GM19023 (cell line): ENCODE results near the gene CNDP1.
A peak's percentile ranks its signal among the peaks of the same experiment; 100 is the strongest.
"Not testable (repeated sequence)": the region's sequence is repeated elsewhere in the genome, so short reads cannot be mapped to it uniquely, and the experiment has no call there.

Experiments
- ATAC-seq: cut with Tn5 transposase; IDR thresholded peaks from one replicate; pipeline ENCODE4 v1.9.1; 2021; ENCODE audit warnings: mild to moderate bottlenecking, moderate library complexity; ENCODE audit not compliant: unreplicated experiment

Gene CNDP1, protein sequence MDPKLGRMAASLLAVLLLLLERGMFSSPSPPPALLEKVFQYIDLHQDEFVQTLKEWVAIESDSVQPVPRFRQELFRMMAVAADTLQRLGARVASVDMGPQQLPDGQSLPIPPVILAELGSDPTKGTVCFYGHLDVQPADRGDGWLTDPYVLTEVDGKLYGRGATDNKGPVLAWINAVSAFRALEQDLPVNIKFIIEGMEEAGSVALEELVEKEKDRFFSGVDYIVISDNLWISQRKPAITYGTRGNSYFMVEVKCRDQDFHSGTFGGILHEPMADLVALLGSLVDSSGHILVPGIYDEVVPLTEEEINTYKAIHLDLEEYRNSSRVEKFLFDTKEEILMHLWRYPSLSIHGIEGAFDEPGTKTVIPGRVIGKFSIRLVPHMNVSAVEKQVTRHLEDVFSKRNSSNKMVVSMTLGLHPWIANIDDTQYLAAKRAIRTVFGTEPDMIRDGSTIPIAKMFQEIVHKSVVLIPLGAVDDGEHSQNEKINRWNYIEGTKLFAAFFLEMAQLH

GRCh38 chr18:74534150-74534969, at the start of gene CNDP1:
CNDP1 (plus strand) TSS chr18:74534500; CDS start chr18:74534668, 168 bp downstream.
- no peak for ATAC-seq

GRCh38 chr18:74486119-74486849, 48.0 kb upstream of the CNDP1 start:
- ATAC-seq, result no peak

GRCh38 chr18:74488354-74488753, 45.9 kb upstream of the CNDP1 start:
- ATAC-seq, result no peak

DNA sequence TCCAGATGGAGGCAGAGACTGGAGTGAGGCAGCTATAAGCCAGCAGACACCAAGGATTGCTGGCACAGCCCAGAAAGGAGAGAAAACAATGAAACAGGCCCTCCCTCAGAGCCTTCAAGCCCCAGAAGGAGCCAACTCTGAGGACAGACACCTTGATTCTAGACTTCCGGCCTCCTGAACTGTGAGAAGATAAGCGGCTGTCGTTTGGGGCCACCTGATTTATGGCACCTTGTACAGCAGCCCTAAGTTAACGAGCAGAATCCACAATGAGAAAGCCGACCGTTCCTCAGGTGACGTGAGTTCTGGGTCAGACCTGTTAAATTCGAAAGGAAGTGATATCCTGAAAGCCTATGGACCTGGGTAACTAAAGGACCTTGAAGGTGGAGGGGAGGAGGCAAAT, 45.4 kb upstream of the CNDP1 start:
- ATAC-seq, result no peak

- ATAC-seq, result no peak
Measured at GRCh38 chr18:74489676-74490075, 44.6 kb upstream of the CNDP1 start.

- ATAC-seq, result no peak
Measured at GRCh38 chr18:74492259-74492658, 42.0 kb upstream of the CNDP1 start.

- ATAC-seq, result no peak
Measured at GRCh38 chr18:74493689-74494088, 40.6 kb upstream of the CNDP1 start.

DNA sequence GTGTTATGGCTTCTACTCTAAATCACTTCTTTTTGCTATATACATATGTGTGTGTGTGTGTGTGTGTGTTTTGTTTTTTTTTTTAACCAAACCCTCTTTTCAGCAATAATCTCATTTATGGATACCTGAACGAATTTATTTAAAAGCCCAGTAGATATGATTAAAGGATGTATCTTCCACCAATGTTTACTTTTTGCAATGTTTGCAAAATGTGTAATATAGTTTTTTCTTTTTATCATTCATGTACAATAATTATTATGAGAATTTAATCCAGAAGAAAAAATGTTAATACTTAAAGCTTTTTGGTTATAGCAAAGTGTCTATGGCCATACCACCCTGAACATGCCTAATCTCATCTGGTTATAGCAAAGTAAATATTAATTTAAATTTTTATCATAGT, 39.8 kb upstream of the CNDP1 start:
- no peak for ATAC-seq

DNA sequence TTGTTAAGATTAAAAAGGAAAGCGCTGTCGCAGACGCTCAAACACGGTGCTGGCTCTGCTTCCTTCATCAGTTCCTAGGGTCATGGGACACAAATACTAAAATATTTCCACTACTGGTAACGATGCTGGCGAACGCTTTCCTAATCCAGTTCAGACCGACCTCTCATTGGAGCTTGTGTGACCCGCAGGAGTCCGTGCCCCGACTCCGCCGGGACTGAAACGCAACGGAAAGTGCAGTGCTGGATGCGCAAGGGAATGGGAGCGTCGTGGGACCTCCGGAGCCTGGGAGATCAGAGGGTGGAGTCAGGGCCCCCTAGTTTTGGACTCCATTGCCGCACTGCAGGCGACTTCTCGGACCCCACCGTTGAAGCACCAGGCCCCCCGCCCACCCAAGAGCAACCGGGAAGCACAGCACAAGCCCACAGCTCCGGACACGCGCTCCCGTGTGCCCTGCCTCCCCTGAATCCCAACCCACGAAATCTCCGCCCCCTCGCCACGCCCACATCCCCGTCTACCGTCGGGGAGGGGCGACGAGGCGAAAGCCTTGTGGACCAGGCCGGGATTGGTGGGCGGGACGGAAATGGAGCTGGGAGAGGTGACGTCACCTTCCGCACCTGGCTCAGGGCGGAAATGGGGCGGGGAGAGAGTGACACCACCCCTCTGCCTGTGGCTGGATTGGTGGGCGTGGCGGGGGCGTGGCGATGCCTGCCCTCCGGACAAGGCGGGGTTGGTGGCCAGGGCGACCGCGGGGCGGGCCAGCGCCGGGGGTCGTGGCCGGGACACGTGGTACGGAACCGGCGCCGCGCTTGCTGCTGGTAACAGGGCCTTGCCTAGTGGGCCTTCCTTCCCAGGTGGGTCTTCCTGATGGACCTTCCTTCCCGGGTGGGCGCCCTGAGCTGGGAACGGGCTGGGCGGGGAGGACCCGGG, 38.5 kb upstream of the CNDP1 start, which contains the start of gene CNDP2:
Gene CNDP2, plus strand, starts transcription at position 783 of the 927 bp plus-strand sequence. CDS start 3,611 bp downstream, outside the sequence.
- peak; percentile 77 for ATAC-seq

DNA sequence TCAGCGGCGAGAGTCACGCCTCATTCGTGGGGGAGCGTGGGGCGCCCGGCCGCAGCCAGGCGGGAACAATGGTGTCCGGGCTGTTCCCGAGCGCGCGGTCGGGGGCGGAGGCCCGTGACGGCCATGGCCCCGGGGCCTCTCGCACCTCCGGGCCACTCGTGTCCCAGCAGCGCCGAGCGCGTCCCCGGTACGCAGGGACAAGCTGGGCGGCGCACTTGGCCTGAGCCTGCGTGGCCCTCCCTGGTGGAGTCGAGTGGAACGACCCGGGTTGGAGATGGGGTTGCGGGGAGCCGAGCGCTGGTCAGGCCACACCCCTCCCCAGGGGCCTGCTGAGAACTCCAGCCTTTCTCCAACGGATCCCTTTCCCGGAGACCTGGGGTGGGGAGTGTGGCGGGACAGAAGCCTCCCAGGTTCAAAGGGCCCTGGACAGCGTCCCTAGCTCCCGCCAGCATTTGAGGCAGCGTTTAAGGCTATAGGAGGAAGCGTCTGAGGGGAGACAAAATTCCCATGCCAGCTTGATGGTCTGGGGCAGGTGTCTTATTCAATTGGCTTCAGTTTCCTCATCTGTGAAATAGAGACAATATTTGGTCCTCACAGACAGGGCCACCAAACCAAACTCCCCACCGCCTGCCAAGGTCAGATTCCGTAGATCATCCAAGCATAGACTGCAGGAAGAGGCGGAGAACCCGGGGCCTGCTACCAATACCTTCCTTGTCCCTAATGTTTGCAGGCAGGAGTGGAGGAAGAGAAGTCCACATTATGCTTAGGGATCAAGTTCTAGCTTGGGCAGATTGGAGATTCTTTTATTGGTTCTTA, 37.6 kb upstream of the CNDP1 start:
- peak; percentile 31 for ATAC-seq

- ATAC-seq, result no peak
Measured at GRCh38 chr18:74497324-74497676, 37.0 kb upstream of the CNDP1 start.

DNA sequence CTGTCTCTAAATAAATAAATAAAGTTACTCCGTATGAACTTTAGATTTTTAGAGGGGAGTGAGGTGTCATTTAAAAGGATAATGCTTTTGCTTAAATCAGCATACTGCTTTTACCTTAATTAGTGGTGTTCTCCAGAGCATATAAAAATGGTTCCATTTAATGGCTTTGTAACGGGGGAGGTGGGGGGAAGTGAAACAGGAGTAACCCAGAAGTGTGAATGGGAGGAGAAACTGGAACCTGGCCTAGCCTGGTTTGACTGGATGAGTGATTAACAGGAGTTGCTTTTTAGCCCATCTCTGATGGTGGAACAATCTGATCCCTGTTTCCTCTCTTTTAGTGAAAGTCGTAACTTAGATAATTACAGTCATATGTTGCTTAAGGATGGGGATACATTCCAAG, 36.5 kb upstream of the CNDP1 start:
- ATAC-seq, result no peak

DNA sequence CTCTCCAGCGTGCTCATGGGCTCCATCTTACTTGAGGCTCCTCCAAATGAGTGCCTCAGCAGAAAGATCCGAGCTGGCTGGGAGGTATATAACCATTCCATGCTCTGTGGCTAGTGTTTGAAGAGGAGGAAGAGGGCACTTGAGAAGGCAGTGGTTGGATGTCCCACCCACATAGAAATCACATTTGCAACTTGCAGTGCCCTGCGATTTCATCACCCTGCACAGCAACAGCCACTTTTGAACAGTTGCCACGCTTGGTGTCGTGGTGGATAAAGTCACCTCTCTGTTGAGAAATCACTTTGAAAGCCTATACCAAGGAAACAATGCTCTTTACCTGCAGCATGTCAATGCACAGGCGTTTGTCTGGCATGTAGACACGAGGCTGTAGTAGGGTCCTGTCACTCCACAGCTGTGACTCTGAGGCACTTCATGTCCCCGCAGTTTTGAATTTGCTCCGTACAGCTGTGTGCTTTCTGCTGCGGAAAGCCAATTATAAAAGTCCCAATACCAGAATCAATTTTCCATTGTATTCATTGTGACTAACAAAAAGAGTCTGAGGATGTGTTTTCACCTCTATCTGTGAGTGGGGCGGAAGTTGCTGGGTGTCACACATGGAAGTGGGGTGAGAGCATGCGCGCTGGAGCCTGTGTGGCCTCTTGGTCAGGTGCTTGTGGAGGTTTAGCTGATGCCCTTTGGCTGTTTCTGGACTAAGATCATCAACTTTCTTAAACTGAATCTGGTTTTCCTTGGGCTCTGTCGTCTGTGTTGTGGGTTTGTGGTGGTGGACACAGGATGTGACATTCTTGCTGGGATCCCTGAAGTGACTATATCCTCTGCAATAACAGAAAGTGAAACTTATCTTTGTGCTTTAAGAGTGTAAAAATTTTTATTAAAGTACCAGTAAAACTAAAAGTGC, 35.3 kb upstream of the CNDP1 start:
- peak; percentile 31 for ATAC-seq

- ATAC-seq, result peak; percentile 37
Measured at GRCh38 chr18:74499633-74500032, 34.7 kb upstream of the CNDP1 start.

GRCh38 chr18:74500372-74500771, 33.9 kb upstream of the CNDP1 start:
- ATAC-seq, result no peak

DNA sequence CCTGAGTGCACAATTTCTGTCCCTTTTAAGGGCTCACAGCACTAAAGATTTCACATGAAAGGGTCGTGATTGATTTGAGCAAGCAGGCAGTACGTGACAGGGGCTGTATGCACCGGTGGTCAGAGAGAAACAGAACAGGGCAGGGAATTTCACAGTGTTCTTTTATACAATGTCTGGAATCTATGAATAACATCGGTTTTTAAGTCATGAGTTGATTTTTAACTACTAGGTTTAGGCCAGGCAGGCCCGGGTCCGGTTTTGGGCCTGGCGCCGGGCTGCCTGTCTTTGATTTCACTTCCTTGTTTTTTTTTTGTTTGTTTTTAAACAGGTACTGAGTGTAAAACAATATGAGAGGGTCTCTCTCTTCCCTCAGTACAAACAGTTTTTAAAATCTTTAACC, 33.5 kb upstream of the CNDP1 start:
- not testable (repeated sequence) for ATAC-seq

DNA sequence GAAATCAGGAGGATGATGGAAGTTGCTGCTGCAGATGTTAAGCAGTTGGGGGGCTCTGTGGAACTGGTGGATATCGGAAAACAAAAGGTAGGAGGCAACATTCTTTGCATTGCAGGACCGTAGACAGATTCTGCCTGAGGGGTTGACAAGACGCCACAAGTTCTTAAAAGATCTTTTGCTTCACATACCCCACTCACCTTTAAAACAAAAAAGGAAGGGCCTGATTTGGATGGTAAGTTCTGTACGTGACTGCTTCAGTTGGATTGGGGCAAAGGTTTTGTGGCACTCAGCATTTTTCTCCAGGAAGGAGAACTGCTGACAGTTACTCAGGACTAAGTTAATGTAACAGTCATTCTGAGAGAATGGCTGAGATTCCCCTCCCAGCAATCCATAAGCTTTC, 32.9 kb upstream of the CNDP1 start:
- ATAC-seq, result no peak

GRCh38 chr18:74503137-74503536, 31.2 kb upstream of the CNDP1 start:
- ATAC-seq, result no peak
